ENCODE data around the gene FBN1. TPM values are rescaled to one million over a fixed set of nuclear protein-coding genes. Genes with fewer than 3 reads are reported as not detected.

Gene FBN1
- total RNA-seq, 1 experiment from 2014 or later: 5.5 TPM

DNA sequence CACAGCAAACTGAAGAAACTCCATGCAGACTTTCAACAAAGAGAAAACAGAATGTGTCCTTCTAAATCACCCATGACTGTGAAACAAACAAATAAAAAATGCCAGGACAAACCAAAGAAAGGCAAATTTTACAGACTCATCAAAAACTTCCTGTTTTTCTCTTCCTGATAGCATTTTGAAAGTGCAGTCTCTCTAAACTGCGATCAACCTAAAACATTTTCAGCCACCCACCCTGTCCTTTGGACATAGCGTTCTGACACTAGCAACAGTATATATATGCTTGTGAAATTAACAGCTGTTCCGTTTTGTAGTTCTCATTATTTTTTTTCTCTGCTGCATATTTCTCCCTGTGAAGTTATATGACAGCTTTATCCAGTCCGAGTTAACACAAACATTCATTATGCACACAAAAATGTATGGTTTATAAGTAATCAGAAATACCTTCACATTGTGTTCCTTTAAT lies 151.7 kb downstream of the FBN1 start:
- no peaks in the 10 kb centered on the region for H3K27me3 ChIP-seq (ENCODE audit: control insufficient read depth, insufficient read depth, low read length)
- H3K36me3 ChIP-seq (replicated peaks; ENCODE audit: control insufficient read depth, insufficient read depth, low read length): no peaks in the 10 kb centered on the region
- no peak for DNase-seq

GRCh38 chr15:48493084-48493762 lies 152.3 kb downstream of the FBN1 start:
- no peak for DNase-seq
- Histone ChIP-seq H3K4me3 (ENCODE audit: insufficient read depth, low read depth, low read length) (no peak overlapping the region), H3K36me3 (replicated peaks; ENCODE audit: control insufficient read depth, insufficient read depth, low read length) (no peaks in the 10 kb centered on the region), H3K27me3 (ENCODE audit: control insufficient read depth, insufficient read depth, low read length) (no peaks in the 10 kb centered on the region)

More for the DNA sequence above, 151.7 kb downstream of the FBN1 start:
- H3K4me3 ChIP-seq (ENCODE audit: insufficient read depth, low read depth, low read length): no peak overlapping the region

GRCh38 chr15:48486228-48486627 lies 159.3 kb downstream of the FBN1 start:
- Histone ChIP-seq H3K4me3 (ENCODE audit: insufficient read depth, low read depth, low read length) (no peak overlapping the region), H3K36me3 (replicated peaks; ENCODE audit: control insufficient read depth, insufficient read depth, low read length) (no peaks in the 10 kb centered on the region), H3K27me3 (ENCODE audit: control insufficient read depth, insufficient read depth, low read length) (no peaks in the 10 kb centered on the region)
- no peak for DNase-seq

GRCh38 chr15:48481802-48482201 lies 163.7 kb downstream of the FBN1 start:
- no peak for DNase-seq
- Histone ChIP-seq H3K36me3 (replicated peaks; ENCODE audit: control insufficient read depth, insufficient read depth, low read length) (no peaks in the 10 kb centered on the region), H3K4me3 (ENCODE audit: insufficient read depth, low read depth, low read length) (no peak overlapping the region), H3K27me3 (ENCODE audit: control insufficient read depth, insufficient read depth, low read length) (no peaks in the 10 kb centered on the region)

DNA sequence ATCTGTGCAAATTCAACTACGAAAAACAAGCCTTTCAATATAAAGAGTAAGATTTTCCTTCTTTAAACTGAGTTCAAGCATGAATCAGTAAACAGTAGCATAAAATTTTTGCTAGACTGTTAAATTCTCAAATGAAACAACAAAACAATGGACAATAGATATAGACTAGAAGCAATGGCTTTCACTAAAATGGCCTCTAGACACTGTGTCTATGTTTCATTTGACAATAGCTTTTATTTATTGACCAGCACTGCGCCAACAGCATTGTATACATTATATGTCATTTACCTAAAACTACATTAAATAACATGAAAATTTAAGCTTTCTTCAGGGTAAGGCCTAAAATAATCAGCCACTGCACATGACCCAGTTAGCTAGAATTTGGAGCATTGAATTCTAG lies 165.8 kb downstream of the FBN1 start:
- no peaks in the 10 kb centered on the region for H3K36me3 ChIP-seq (replicated peaks; ENCODE audit: control insufficient read depth, insufficient read depth, low read length)
- H3K27me3 ChIP-seq (ENCODE audit: control insufficient read depth, insufficient read depth, low read length): no peaks in the 10 kb centered on the region
- H3K4me3 ChIP-seq (ENCODE audit: insufficient read depth, low read depth, low read length): no peak overlapping the region
- no peak for DNase-seq

DNA sequence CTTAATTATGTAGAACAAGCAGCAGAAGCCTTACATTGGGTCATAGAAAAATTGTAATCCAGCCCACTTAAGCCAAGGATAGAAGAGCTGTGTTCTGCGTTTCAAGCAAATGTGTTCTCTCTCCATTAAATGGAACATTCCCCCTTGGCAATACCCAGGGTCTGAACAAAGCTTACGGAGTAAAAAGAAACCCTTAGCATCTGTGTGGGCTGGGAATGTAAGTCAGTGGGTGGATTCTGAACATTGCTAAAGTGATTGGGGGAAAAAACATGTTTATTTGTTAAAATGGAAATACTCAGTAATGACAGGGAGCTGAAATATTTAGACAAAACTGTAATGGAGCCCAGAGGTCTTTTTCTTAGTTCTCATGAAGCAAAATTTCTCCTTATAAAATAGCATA lies 166.9 kb downstream of the FBN1 start:
- no peak overlapping the region for H3K4me3 ChIP-seq (ENCODE audit: insufficient read depth, low read depth, low read length)

DNA sequence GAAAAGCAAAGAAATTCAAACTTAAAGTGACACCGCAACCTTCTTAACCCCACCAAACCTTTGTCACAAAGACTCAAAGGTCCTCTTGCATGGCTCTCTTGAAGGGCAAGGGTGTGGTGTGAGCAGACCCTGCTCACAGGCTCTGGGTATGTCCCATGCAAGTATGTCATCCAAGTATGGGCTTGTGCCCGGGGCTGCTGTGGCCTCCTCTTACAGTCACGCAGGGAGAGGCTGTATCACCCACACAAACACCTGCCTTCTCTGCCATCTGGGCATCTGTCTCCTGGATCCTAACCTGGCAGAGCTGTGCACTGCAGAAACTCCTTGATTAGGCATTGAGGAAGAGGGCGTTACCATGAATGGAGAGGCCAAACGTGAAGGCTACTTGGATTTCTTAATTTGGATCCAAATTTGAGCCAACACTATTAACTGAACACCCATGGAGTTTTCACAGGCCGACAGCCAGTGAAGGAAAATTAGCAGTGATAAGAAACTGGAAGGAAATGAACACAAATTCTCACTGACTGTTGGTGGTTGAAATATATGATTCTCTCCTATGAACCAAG lies 167.6 kb downstream of the FBN1 start:
- Histone ChIP-seq H3K27me3 (ENCODE audit: control insufficient read depth, insufficient read depth, low read length) (no peaks in the 10 kb centered on the region), H3K36me3 (replicated peaks; ENCODE audit: control insufficient read depth, insufficient read depth, low read length) (no peaks in the 10 kb centered on the region), H3K4me3 (ENCODE audit: insufficient read depth, low read depth, low read length) (no peak overlapping the region)
- no peak for DNase-seq

More for the DNA sequence above, 166.9 kb downstream of the FBN1 start:
- no peaks in the 10 kb centered on the region for H3K36me3 ChIP-seq (replicated peaks; ENCODE audit: control insufficient read depth, insufficient read depth, low read length)
- H3K27me3 ChIP-seq (ENCODE audit: control insufficient read depth, insufficient read depth, low read length): no peaks in the 10 kb centered on the region
- DNase-seq: no peak

DNA sequence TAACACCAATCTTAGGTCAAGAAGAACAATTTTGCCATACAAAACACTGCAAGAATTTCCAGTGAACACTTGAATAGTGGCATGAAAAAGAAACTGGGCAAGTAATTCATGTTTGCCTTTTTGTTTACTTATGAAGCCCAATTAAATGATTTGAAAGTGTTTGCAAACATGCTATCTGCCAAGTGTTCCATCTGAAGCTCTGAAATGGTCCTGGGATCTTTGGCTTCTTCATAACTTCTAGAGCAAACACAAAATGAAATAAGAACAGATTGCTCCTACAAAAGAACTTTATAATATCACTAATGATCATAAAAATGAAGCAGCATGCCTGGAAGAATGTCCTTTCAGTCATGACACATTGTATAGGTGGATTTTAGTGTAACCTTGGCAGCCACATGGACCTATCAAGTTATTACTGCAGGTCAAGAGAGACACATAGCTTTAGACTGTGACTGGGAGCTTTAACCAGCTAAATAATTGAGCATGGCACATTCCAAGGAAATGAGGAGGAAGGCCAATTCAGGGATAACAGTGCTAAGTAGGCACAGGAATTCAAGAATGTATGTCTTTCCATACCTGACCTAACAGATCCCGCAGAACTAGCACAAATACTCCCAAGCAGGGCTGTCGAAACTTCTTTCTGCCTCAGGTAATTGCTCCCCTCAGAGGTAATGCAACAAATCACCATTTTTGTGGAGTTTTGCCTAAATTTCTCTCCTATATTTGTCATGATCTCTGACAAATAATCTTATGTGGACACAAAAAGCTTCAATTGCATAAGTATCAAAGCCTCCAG lies 169.7 kb downstream of the FBN1 start:
- no peak for DNase-seq
- Histone ChIP-seq H3K36me3 (replicated peaks; ENCODE audit: control insufficient read depth, insufficient read depth, low read length) (no peaks in the 10 kb centered on the region), H3K27me3 (ENCODE audit: control insufficient read depth, insufficient read depth, low read length) (no peaks in the 10 kb centered on the region), H3K4me3 (ENCODE audit: insufficient read depth, low read depth, low read length) (no peak overlapping the region)

DNA sequence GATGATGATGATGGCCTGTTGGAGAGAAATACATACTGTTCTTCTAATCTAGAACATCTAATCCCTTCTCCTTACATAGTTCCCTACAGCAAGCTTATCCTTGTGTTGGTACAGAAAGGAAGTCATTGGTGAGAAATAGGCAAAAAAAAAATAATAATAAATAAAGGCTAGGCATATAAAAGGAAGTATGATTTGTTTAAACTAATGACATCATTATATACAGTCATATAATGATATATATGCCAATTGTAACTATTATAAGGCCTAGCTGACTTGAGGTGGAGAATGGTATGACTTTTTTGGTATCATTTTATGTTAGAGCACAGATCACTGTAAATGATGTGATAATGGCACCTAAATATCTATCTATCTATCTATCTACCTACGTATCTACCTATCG lies 171.8 kb downstream of the FBN1 start:
- DNase-seq: no peak
- no peaks in the 10 kb centered on the region for H3K27me3 ChIP-seq (ENCODE audit: control insufficient read depth, insufficient read depth, low read length)
- H3K36me3 ChIP-seq (replicated peaks; ENCODE audit: control insufficient read depth, insufficient read depth, low read length): no peaks in the 10 kb centered on the region
- no peak overlapping the region for H3K4me3 ChIP-seq (ENCODE audit: insufficient read depth, low read depth, low read length)

- H3K4me3 ChIP-seq (ENCODE audit: insufficient read depth, low read depth, low read length): no peak overlapping the region
- H3K36me3 ChIP-seq (replicated peaks; ENCODE audit: control insufficient read depth, insufficient read depth, low read length): no peaks in the 10 kb centered on the region
- DNase-seq: no peak
- no peaks in the 10 kb centered on the region for H3K27me3 ChIP-seq (ENCODE audit: control insufficient read depth, insufficient read depth, low read length)
Measured at GRCh38 chr15:48472756-48473155, 172.8 kb downstream of the FBN1 start.

DNA sequence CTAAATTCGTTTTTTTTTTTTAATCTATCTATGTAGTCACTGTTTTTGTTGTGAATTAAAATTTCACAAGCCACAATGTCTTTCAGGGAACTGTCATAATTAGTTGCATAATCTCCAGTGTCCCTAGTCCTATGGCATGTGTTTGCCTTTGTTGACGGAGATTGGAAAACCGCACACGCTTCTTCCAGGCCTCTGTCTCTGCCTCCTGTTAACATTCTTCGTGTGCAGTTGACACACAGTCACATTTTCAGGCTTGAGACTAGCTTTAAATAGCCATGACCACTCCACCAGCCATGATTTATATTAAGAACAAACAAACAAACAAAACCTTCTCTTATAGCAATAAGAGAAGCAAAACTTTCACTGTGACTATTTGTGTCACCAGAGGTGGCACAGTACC lies 174.4 kb downstream of the FBN1 start:
- H3K36me3 ChIP-seq (replicated peaks; ENCODE audit: control insufficient read depth, insufficient read depth, low read length): no peaks in the 10 kb centered on the region
- no peak for DNase-seq
- H3K27me3 ChIP-seq (ENCODE audit: control insufficient read depth, insufficient read depth, low read length): no peaks in the 10 kb centered on the region
- H3K4me3 ChIP-seq (ENCODE audit: insufficient read depth, low read depth, low read length): no peak overlapping the region

GRCh38 chr15:48470096-48470495 lies 175.4 kb downstream of the FBN1 start:
- Histone ChIP-seq H3K27me3 (ENCODE audit: control insufficient read depth, insufficient read depth, low read length) (no peaks in the 10 kb centered on the region), H3K4me3 (ENCODE audit: insufficient read depth, low read depth, low read length) (no peak overlapping the region), H3K36me3 (replicated peaks; ENCODE audit: control insufficient read depth, insufficient read depth, low read length) (no peaks in the 10 kb centered on the region)
- DNase-seq: no peak

DNA sequence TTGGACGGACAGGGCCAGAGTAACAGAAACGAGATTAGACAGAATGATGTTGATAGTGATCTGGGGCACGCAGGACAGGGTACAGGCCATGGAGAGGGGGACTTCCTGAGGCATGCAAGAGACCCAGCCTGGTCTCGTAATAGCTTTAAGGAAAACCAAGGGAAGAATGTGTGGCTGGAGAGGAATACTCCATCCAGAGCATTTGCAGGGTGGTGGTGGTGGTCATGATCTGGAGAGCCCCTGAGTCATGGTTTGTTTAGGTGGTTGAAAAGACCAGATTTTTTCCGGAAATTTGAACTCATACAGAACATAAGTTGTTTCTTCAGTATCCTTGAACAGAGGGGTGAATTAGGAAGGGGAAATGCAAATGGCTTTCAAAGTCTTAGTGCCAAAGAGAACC lies 175.8 kb downstream of the FBN1 start:
- DNase-seq: no peak
- no peaks in the 10 kb centered on the region for H3K27me3 ChIP-seq (ENCODE audit: control insufficient read depth, insufficient read depth, low read length)
- no peaks in the 10 kb centered on the region for H3K36me3 ChIP-seq (replicated peaks; ENCODE audit: control insufficient read depth, insufficient read depth, low read length)
- H3K4me3 ChIP-seq (ENCODE audit: insufficient read depth, low read depth, low read length): no peak overlapping the region

- no peak for DNase-seq
- H3K36me3 ChIP-seq (replicated peaks; ENCODE audit: control insufficient read depth, insufficient read depth, low read length): no peaks in the 10 kb centered on the region
- H3K27me3 ChIP-seq (ENCODE audit: control insufficient read depth, insufficient read depth, low read length): no peaks in the 10 kb centered on the region
- H3K4me3 ChIP-seq (ENCODE audit: insufficient read depth, low read depth, low read length): no peak overlapping the region
Measured at GRCh38 chr15:48469271-48469670, 176.2 kb downstream of the FBN1 start.

DNA sequence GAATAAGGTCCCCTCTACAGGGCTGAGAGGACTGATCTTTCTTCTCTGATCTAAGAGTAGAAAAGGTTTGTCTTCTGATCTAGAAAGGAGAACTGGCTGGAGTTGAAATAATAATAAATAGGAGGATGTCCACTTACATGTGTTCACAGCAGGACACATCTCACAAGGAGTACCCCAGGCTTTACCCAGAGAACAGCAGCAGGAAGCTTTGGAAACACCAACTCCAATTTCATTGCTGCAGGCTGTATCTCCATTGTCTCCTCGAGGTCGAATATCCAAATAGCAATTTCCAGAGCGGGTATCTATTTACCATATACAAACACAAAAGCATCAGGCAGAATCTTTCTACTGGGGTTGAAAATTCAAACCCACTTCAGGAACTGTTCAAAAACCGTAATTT lies 177.7 kb downstream of the FBN1 start:
- H3K36me3 ChIP-seq (replicated peaks; ENCODE audit: control insufficient read depth, insufficient read depth, low read length): no peaks in the 10 kb centered on the region
- no peak overlapping the region for H3K4me3 ChIP-seq (ENCODE audit: insufficient read depth, low read depth, low read length)
- DNase-seq: no peak

More for the DNA sequence above, 177.7 kb downstream of the FBN1 start:
- H3K27me3 ChIP-seq (ENCODE audit: control insufficient read depth, insufficient read depth, low read length): no peaks in the 10 kb centered on the region
